NCI-H2196 treated with DMSO at 0.1 percent for 48 hours (cell line): Measurements from ENCODE around the gene B4GALT1.
"Not testable (repeated sequence)": the region's sequence is repeated elsewhere in the genome, so short reads cannot be mapped to it uniquely, and the experiment has no call there.

Experiments used
- DNase-seq: peaks from one replicate; lab custom pipeline; 2025; ENCODE audit not compliant: unreplicated experiment; lab: John Stamatoyannopoulos, UW

The B4GALT1 gene

DNA sequence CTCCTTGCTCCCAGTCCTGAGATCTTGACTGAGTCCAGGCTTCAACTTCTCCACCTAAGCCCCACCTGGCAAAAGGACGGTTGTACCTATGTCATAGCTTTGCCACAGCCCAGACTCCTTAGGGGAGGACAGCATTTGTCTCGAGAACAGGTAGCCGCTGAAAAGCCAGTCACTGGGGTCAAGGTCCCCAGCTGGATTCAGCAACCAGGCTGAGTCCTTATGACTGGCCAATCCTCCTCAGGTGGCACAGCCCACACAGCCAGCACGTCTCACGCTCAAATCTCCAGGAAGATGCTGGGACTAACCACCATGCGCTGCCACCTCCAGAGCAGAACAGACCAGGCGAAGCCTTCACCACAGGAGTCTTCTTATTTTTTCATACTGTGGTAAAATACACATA is 62.7 kb downstream of the B4GALT1 start:
- no peak for DNase-seq

DNA sequence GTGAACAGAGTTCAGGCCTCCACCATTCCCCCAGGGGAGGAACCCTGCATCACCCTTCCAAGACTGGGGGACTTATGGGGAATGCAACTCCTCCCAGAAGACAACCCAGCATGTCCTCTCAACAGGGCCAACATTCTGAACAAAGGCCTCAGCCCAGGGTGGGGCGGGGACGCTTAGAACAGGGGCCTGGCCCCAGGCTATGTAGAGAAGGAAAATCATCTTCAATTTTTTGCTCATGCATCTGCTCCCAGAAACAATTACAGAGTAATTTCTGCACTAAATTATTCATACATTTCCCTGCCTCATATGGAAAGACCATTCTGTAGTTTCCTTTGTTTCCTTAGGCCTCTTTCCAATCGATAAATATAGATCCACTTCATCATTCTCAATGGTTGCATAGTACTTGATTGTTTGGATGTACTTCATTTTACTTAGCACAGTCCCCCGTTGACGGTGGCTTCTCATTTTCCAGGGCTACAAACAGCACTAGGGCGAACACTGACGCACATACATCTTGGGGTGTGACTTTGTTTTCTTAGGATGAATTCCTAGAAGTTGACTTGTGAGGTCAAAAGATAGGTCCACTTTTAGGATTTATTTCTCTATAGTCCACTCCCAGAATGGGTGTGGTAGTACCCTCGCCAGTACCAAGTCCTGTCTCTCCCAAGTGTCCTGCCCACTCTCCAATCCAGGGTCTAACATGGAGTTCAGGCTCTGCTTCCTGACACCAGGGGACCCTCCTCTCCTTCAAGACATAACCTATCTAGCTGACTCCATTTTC is 63.4 kb downstream of the B4GALT1 start:
- no peak for DNase-seq

GRCh38 chr9:33102551-33103210 is 64.5 kb downstream of the B4GALT1 start:
- no peak for DNase-seq

DNA sequence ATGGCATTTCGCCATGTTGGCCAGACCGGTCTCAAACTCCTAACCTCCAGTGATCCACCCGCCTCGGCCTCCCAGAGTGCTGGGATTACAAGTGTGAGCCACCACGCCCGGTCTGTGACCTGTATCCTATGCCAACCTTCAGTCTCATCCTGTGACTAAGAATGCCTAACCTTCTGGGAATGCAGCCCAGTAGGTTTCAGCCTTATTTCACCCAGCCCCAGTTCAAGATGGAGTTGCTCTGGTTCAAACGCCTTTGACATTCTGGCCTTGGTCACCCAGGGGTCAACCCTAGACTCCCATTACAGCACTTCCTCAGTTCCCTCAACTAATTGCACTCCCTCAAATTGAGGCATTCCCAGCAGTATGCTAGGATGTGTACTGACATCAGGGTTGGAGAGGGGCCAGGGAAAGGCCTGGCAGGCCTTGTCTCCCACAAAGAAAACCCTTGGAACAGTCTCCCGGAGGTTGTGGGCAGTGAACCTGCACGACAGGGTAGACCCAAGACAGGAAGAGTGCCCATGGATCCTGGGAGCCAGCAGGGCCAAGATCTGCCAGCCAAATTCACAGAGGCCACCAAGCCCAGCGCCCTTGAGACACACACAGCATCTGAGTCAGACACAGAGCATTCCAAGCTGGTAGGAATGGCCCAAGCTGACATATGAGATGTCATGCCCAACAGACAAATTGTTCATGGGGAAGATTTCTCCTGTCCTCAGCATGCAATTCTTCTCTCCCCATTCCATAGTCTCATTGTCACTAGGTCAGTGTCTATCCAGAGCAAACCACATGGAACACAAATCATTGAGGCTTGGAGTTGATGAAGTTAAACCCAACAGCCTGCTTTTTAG is 65.8 kb downstream of the B4GALT1 start:
- DNase-seq, result no peak

GRCh38 chr9:33099754-33100153 is 67.4 kb downstream of the B4GALT1 start:
- DNase-seq, result no peak

- DNase-seq, result no peak
These were observed 69.9 kb downstream of the B4GALT1 start for GRCh38 chr9:33097192-33097591.

GRCh38 chr9:33092634-33093033 is 74.5 kb downstream of the B4GALT1 start:
- DNase-seq, result no peak

DNA sequence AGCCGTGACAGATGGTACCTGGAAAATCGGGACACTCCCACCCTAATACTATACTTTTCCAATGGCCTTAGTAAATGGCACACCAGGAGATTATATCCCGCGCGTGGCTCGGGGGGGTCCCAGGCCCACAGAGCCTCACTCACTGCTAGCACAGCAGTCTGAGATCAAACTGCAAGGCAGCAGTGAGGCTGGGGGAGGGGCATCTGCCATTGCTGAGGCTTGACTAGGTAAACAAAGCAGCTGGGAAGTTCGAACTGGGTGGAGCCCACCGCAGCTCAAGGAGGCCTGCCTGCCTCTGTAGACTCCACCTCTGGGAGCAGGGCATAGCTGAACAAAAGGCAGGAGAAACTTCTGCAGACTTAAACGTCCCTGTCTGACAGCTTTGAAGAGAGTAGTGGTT is 81.5 kb downstream of the B4GALT1 start:
- not testable (repeated sequence) for DNase-seq

DNA sequence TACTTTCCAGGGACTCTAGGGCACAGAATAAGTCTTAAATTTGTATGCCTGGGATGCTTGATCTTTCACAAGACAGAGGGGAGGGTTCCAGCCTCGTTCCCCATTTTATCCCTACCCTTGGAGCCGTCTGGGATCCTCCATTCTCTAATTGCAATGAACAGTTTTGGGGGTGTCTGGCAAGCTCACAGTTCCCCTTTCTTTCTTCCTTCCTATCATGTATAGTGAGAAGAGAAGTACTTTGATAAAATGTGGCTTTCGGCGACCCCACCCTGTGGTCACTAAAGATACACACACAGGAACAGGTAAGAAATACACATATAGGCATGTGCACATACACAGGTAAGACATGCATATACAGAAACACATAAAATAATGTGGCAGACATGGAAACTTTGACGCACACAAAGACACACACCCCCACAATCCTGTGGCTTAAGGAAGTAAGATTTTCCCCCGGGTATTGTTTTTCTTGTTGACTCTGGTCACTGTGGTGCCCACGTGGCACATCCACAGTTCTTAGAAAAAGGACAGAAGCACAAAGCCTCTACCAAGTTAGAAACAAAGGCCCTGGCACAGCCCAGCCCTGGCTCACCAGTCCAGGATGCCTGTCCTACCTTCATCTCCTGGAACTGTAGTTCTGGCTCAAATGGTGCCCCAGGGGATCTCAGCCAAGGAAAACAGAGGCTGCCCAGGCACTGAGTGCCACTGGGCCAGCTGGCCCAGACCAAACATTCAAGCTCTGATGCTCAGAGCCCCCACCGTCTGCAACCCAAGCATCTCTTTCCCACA is 84.4 kb downstream of the B4GALT1 start:
- no peak for DNase-seq

- no peak for DNase-seq
These were observed 85.0 kb downstream of the B4GALT1 start for GRCh38 chr9:33082128-33082527.

- peak; percentile 76 for DNase-seq
These were observed 85.8 kb downstream of the B4GALT1 start for GRCh38 chr9:33081128-33081851.

GRCh38 chr9:33080534-33080933 is 86.6 kb downstream of the B4GALT1 start:
- DNase-seq, result no peak

DNA sequence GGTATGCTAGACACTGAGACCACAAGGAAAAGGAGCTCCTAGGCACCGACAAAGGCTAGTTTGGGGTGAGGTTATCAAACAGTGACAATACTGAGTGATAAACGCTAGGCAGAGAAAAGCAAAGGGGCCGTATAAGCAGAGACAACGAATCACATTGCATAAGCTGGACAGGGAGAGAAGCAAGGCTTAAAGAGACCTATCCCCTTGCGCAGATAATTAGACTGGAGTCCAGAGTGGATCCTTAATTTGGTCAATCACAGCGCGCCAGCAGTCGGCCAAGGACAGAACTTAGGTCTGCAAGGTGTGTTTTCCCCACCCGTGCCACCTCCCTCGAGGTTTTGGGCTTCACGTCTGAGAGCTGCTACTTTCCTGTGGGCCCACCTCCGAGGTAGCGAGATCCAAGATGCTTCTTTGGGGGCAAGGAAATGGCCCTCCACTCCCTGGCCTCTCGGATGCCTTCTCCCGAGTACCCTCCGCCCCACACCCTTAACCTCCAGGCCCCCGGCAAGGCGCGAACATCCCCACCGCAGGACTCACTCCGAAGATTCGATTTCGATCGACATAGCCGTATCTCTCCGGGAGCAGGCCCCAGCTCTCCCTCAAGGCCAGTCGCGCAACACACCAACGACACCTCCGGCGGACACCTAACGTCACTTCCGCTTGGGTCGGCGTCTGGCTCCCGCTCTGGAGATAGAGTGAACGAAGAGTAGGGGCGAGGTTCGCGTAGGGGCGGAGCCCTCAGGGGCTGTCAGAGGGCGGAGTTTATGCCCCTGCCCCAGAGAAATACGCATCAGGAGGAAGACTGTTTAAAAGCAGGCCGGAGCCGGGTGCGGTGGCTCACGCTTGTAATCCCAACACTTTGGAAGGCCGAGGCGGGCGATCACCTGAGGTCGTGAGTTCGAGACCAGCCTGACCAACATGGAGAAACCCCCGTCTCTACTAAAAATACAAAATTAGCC is 90.8 kb downstream of the B4GALT1 start, which contains the start of gene SMU1:
Gene SMU1, minus strand, starts transcription at position 629 of the 959 bp plus-strand sequence. Its CDS starts 66 bp downstream, at position 563.
- peak; percentile 91 for DNase-seq

DNA sequence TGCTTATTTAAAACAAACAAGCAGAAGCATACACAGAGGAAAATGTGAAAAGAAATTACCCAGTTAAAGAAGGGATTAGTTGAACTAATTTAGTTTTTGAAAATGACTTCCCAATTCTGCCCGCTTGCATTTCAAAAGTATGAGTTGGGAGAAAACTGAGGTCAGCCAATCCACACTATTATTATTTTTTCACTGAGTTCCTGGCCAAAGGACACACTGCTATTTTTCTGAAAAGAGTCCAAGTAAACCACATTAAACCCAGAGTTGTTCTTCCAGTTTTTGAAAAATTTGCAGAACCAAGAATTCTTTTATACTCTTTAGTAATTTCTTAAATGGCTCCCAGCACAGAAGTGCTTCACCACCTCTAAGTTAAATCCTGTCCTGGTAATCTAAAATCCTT is 98.1 kb downstream of the B4GALT1 start:
- no peak for DNase-seq

GRCh38 chr9:33065157-33066076 is 101.7 kb downstream of the B4GALT1 start:
- DNase-seq, result no peak
